Erythroblast (primary cell): ENCODE measurements around the gene PRUNE2.

Experiments used
- DNase-seq, 2 experiments: peaks; one replicate each; lab custom pipeline; 2025; lab: John Stamatoyannopoulos, UW
- GATA1 ChIP-seq: IDR thresholded peaks from 2 replicates; pipeline ENCODE4 v1.6.1; 2011; ENCODE audit warnings: low read depth, mild to moderate bottlenecking, control low read depth, low read length, moderate library complexity
- POLR2A ChIP-seq: IDR thresholded peaks from 2 replicates; pipeline ENCODE4 v1.6.1; 2011; ENCODE audit warnings: mild to moderate bottlenecking, low read length

Gene PRUNE2

DNA sequence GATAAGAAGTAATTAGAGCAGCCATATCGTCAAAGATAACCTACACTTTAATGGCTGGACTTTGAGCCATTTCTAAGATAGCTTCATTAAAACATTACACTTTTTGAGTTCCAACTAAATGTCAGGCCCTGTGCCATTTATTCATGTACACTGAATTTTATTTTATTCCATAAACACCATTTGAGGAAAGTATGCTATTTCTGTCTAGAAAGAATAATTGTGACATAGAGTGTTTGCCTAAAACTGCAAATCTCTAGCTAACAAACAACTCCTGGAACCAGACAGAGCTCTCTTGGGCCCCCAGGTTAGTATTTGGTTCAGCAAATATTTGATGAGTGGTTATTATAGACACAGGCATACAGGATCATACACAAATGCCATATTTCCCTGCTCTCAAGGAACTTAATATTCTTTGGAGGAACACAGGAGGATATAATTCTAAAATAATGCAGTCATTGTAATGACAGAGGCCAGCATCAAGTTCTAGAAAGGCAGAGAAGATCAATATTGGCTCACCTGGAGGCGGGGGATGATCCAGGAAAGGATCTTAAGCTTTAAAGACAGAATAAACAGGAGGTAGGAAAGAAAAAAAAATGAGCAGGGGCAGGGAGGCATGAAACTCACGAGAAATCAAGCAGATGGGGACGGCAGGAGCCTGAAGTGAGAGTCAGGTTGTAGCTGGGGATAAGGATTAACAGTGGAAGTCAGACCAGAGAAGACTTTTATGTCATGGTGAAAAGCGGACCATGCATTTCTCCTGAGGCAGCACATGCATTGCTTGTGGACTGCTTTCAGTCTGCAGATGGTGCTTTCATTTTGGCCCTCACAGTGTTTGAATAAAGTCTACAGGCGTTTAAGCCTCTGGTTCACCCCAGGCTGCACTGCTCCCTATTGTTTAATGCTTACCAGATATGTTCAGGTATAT lies 319.3 kb downstream of the PRUNE2 start:
- TF ChIP-seq POLR2A: no peak
- no peak for TF ChIP-seq GATA1
- DNase-seq: no peak

DNA sequence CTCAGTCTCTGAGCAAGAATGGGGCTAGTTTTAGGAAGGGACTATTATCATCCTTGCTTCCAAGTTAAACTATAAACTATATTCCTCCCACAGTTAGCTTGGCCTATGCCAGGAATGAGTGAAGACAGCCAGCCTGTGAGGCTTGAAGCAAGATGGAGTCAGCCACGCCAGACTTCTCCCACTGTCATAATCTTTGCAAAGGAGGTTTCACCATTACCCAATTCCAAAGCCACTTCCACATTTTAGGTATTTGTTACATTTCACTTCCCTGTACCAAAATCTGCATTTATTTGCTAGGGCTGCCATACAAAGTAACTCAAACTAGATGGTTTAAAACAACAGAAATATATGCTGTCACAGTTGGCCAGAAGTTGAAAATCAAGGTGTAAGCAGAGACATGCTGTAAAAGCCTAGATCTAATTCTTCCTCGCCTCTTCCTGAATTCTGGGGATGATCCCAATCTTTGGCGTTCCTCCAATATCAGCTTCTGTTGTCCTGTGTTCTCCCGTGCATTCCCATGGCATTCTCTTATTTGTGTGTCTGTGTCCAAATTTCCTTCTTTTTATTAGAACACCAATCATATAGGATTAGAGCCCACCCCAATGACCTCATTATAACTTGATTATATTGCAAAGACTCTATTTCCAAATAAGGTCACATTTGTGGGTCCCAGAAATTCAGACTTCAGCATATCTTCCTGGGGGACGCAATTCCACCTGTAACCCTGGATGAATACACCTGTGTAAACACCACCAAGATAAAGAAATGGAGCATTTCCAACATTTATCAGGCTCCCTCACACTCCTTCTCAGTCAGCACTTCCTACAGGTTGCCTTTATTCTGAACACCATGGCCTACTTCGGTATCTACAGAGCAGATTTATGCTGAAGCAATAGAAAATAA lies 320.2 kb downstream of the PRUNE2 start:
- peak in 1 of 2 experiments; percentile 33 for DNase-seq
- TF ChIP-seq GATA1 (no peak), POLR2A (no peak)

DNA sequence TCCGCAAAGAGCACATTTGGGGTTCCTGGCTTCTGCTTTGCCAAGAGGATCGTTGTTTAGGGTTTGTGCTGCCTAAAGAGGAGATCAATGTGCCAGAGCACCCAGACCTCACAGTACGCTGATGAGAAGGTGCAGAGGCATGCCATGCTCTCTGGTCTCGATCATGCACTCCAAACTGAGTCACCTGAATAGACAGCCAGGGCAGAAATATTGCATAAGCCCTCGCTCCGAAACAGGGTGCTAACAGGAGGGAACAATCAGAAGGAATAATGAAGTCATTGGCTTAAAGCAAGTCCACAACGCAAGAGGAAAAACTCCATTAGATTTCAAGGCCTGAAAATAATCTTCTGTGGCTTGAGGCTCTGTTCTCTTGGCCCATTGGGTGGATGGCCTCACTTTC lies 322.7 kb downstream of the PRUNE2 start:
- DNase-seq: no peak
- TF ChIP-seq POLR2A: no peak
- no peak for TF ChIP-seq GATA1

DNA sequence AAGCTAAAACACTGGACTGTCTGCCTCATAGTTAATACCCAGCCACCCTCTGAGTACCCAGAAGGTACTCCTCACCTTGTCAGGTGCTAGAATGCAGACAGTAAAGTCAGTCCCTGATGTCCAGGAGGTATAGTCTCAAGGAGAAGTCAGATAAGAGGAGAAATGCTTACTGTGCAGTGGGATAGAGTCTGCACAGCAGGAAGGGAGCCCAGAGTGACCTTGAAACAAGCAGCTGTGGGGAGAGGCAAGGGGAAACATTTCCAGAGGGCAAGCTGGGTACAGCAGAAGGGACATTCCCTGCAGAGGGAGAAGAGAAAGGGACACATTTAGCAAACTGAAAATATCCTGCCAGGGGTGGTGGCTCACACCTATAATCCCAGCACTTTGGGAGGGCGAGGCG lies 324.2 kb downstream of the PRUNE2 start:
- DNase-seq: no peak
- TF ChIP-seq POLR2A (no peak), GATA1 (no peak)

DNA sequence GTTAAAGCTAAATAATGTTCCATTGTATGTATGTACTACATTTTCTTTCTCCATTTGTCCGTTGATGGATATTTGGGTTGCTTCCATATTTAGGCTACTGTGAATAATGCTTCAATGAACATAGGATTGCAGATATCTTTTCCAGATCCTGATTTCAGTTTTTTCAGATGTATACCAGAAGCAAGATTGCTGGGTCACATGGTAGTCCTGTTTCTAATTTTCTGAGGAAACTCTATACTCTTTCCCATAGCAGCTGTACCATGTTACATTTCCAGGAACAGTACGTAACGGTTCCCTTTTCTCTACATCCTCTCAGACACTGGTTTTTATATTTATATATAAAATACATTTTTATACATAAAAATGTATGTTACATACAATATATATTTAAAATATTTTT lies 325.1 kb downstream of the PRUNE2 start:
- DNase-seq: no peak
- no peak for TF ChIP-seq GATA1
- no peak for TF ChIP-seq POLR2A

DNA sequence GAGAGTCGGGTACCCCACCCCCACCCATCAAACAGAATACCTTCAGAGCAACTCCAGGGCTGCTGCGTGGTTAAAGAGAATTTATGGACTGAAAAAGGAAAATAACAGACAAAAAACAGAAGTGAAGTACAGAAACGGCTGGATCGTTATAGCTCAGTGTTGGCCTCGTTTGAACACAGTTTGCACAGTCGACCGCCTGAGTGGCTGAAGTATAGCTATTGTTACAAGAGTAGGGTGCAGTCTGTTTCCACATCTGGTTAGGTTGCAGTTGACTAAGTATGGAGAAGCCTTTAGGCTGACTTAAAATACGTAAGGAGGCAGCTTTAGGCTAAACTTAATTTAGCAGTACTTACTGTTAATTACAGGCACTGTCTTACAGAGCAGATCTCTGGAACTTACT lies 325.7 kb downstream of the PRUNE2 start:
- no peak for TF ChIP-seq POLR2A
- TF ChIP-seq GATA1: no peak

DNA sequence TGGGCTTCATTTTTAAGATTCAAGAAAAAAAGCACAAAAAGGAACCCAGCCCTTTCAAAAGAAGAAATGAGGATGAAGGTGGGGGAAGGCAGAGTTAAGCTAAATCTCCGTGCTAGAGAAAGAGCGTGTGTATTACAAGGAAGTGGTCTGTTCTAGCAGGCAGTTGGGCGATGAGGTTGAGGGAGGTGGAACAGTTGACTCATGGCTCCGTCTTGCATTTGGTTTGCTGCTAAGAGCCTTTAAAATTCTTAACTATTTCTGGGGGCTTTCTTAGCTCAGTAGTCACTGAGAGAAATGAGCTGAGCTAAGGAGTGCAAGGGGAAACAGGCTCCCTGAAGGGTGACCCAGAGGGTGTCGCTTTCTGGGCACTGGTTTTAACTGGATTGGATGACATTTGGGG lies 329.6 kb downstream of the PRUNE2 start:
- TF ChIP-seq GATA1 (no peak), POLR2A (no peak)
- DNase-seq: peak; percentile 23 to 25

More for the DNA sequence above, 325.7 kb downstream of the PRUNE2 start:
- no peak for DNase-seq

DNA sequence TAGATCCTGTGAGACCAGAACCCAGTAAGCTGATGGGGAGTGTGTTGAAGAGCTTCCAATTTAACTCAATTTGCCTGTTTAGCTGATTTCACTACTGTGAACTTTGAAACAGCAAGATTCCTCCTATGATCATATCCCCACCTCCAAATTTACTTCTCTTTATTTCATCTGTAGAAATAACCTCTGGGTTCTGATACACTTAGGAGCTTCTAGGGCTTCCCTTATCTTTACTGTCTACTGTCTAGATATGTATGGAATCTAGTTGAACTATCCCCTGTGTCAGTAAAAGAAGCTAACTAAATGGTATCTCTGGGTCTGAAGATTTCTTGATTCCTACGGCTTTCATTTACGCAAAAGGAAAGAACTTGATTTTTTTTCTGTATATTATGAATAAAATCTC lies 330.2 kb downstream of the PRUNE2 start:
- DNase-seq: no peak
- TF ChIP-seq GATA1: no peak

DNA sequence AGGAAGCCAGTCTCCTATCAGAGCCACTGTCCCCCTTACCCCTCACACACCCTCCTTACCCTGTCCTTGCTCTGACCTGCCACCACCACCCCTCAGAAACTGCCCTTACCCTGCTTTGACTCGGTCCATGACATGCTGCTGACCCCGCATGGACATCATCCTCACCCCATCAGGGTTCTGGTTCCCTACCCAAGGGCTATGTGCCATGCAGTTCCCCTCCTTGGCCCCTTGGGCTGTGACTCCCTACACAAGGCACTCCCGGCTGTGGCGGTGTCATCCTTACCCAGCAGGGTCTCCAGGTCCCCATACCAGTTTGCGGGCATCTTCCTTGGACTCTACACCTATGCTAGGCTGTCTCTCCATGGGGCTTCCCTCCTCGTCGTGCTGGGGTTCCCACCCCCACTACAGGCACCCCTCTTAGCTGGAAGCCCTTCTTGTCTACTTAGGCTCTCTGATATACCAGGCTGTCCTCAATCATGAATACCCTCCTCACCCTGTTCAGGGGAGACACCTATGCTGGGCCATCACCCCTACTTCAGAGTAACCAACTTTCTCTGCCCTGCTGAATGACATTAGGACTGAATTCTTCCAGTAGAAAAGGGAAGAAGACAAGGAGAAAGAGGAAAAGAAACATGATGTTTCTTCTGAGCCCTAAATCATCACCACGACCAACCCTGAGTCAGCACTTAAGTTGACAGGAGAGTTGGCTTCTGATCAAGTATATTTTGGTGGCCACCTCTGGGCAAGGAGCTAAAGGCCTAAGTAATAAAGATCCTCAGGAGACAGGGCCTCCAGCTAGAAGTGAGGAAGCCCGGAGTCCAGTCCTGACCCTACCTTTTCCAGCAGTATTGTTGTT lies 331.8 kb downstream of the PRUNE2 start:
- no peak for DNase-seq
- TF ChIP-seq GATA1: no peak
- no peak for TF ChIP-seq POLR2A

DNA sequence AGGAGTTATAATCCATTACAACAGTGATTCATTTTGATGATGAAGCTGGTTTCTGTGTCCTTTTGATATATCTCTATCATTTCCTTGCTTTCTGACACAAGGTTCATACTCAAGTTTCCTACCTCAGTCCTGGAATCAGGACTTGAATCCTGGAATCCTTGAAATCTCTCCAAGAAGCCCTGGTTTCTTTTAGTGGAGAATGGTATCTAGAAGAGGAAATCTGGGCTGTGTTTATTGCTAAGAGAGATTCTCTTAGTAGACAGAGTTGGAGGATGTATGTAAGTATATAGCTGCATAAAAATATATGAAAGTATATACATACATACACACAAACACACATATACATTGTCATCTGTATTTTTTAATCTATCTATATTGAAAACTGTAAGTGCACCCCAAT lies 332.5 kb downstream of the PRUNE2 start:
- TF ChIP-seq POLR2A (no peak), GATA1 (no peak)
- no peak for DNase-seq

DNA sequence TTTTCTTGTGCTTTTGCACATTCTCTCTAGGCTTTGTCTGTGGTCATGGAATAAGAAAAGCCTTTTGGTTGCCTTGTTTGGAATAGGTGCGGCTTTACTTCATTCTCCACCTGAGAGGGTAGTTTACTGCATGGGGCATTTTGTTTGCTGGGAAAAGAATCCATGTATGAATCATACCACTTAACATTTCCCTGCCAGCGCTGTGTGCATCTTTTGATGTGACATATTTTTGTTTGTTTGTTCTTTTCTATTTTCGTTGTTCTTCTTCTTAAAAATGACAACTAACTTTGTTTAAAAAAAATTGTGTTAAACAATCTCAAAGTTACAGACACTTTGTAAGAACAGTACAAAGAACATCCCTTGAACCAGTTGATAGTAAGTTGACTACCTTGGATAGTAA lies 333.8 kb downstream of the PRUNE2 start:
- TF ChIP-seq POLR2A (no peak), GATA1 (no peak)
- no peak for DNase-seq

DNA sequence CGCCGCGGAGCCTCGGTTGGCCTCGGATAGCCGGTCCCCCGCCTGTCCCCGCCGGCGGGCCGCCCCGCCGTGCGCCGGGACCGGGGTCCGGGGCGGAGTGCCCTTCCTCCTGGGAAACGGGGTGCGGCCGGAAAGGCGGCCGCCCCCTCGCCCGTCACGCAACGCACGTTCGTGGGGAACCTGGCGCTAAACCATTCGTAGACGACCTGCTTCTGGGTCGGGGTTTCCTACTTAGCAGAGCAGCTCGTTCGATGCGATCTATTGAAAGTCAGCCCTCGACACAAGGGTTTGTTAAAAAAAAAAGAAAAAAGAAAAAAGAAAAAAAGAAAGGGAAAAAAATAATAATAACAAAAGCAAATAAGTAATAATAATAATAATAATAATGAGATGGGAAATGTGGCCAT lies 334.2 kb downstream of the PRUNE2 start:
- DNase-seq: no peak

DNA sequence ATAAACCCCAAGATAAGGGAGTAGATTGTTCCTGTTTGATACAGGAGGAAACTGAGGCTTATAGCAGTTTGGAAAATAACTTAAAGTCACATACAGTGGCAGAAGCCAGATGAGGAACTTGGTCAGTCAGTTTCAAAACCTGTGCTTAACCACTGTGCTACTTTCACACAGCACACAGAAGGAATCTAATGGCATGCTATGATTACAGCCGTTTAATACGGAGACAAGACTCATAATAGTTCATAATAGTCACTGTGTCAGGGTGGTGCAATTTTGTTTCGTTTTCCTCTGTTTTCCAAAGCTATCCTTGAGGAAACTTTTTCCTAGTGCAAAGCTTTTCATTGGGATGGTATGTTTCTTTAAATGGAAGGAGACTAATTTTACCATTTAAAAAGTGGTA lies 334.6 kb downstream of the PRUNE2 start:
- DNase-seq: no peak
- no peak for TF ChIP-seq POLR2A
- TF ChIP-seq GATA1: no peak

More for the DNA sequence above, 334.2 kb downstream of the PRUNE2 start:
- TF ChIP-seq POLR2A (no peak), GATA1 (no peak)
